Skeletal muscle satellite cell (primary cell): ENCODE measurements around the gene BANF1.
A peak's percentile ranks its signal among the peaks of the same experiment; 100 is the strongest.

Experiments
- H3K27me3 ChIP-seq: 2 replicates; pipeline ENCODE4 v1.7.0; 2013; ENCODE audit warnings: low read length; ENCODE audit not compliant: control insufficient read depth, insufficient read depth
- H3K36me3 ChIP-seq: 2 replicates; pipeline ENCODE4 v1.7.0; 2013; ENCODE audit warnings: mild to moderate bottlenecking, control low read depth, low read length; ENCODE audit not compliant: insufficient read depth
- H3K4me1 ChIP-seq: 2 replicates; pipeline ENCODE4 v1.7.0; 2013; ENCODE audit warnings: low read length; ENCODE audit not compliant: control insufficient read depth, insufficient read depth
- H3K4me2 ChIP-seq: 2 replicates; pipeline ENCODE4 v1.7.0; 2013; ENCODE audit warnings: mild to moderate bottlenecking, low read length
- H3K4me3 ChIP-seq: 2 replicates; pipeline ENCODE4 v1.7.0; 2013; ENCODE audit warnings: low read length
- H3K9ac ChIP-seq: 2 replicates; pipeline ENCODE4 v1.7.0; 2013; ENCODE audit warnings: mild to moderate bottlenecking, low read depth, low read length, moderate library complexity
- H3K9me3 ChIP-seq: replicated peaks from 2 replicates; pipeline ENCODE4 v1.7.0; 2013; ENCODE audit warnings: mild to moderate bottlenecking, control low read depth, low read length

BANF1 gene

GRCh38 chr11:66032957-66033735, 30.8 kb downstream of the BANF1 start:
- H3K9me3 ChIP-seq = no peaks in the 10 kb centered on the region
- no peaks in the 10 kb centered on the region for H3K27me3 ChIP-seq
- H3K4me2 ChIP-seq = no peak overlapping the region
- H3K4me3 ChIP-seq = no peak overlapping the region
- H3K9ac ChIP-seq = no peak overlapping the region
- no peaks in the 10 kb centered on the region for H3K4me1 ChIP-seq
- H3K36me3 ChIP-seq = no peaks in the 10 kb centered on the region

GRCh38 chr11:66035653-66036333, 33.5 kb downstream of the BANF1 start:
- no peaks in the 10 kb centered on the region for H3K4me1 ChIP-seq
- no peaks in the 10 kb centered on the region for H3K36me3 ChIP-seq
- no peak overlapping the region for H3K4me3 ChIP-seq
- H3K9me3 ChIP-seq = no peaks in the 10 kb centered on the region
- no peak overlapping the region for H3K9ac ChIP-seq
- H3K27me3 ChIP-seq = no peaks in the 10 kb centered on the region
- H3K4me2 ChIP-seq = no peak overlapping the region

- Histone ChIP-seq H3K4me1 (no peaks in the 10 kb centered on the region), H3K9me3 (no peaks in the 10 kb centered on the region), H3K4me3 (no peak overlapping the region), H3K9ac (no peak overlapping the region), H3K36me3 (no peaks in the 10 kb centered on the region), H3K27me3 (no peaks in the 10 kb centered on the region), H3K4me2 (no peak overlapping the region)
Observed at GRCh38 chr11:66036334-66036710, 34.0 kb downstream of the BANF1 start.

- Histone ChIP-seq H3K9ac (no peak overlapping the region), H3K36me3 (no peaks in the 10 kb centered on the region), H3K27me3 (no peaks in the 10 kb centered on the region), H3K4me3 (no peak overlapping the region), H3K4me1 (no peaks in the 10 kb centered on the region), H3K9me3 (no peaks in the 10 kb centered on the region), H3K4me2 (no peak overlapping the region)
Observed at GRCh38 chr11:66037327-66037726, 35.0 kb downstream of the BANF1 start.

GRCh38 chr11:66039765-66040164, 37.5 kb downstream of the BANF1 start:
- no peaks in the 10 kb centered on the region for H3K27me3 ChIP-seq
- no peaks in the 10 kb centered on the region for H3K36me3 ChIP-seq
- no peaks in the 10 kb centered on the region for H3K9me3 ChIP-seq
- H3K4me1 ChIP-seq = peaks cover under 1% of the 10 kb centered on the region
- H3K4me3 ChIP-seq = no peak overlapping the region
- no peak overlapping the region for H3K4me2 ChIP-seq
- no peak overlapping the region for H3K9ac ChIP-seq

GRCh38 chr11:66042227-66042995, 40.1 kb downstream of the BANF1 start:
- no peaks in the 10 kb centered on the region for H3K9me3 ChIP-seq
- no peak overlapping the region for H3K9ac ChIP-seq
- no peaks in the 10 kb centered on the region for H3K27me3 ChIP-seq
- H3K4me1 ChIP-seq = peaks cover 4% of the 10 kb centered on the region
- H3K4me2 ChIP-seq = no peak overlapping the region
- no peak overlapping the region for H3K4me3 ChIP-seq
- no peaks in the 10 kb centered on the region for H3K36me3 ChIP-seq

- no peaks in the 10 kb centered on the region for H3K27me3 ChIP-seq
- no peak overlapping the region for H3K4me2 ChIP-seq
- no peak overlapping the region for H3K4me3 ChIP-seq
- H3K4me1 ChIP-seq = peaks cover 9% of the 10 kb centered on the region
- no peak overlapping the region for H3K9ac ChIP-seq
- no peaks in the 10 kb centered on the region for H3K36me3 ChIP-seq
- H3K9me3 ChIP-seq = no peaks in the 10 kb centered on the region
Observed at GRCh38 chr11:66042996-66043906, 40.9 kb downstream of the BANF1 start.

GRCh38 chr11:66044757-66045156, 42.5 kb downstream of the BANF1 start:
- no peak overlapping the region for H3K4me3 ChIP-seq
- peak overlapping the region; percentile 50 for H3K4me2 ChIP-seq
- H3K9ac ChIP-seq = no peak overlapping the region
- H3K9me3 ChIP-seq = no peaks in the 10 kb centered on the region
- H3K4me1 ChIP-seq = peaks cover 9% of the 10 kb centered on the region
- no peaks in the 10 kb centered on the region for H3K36me3 ChIP-seq
- H3K27me3 ChIP-seq = no peaks in the 10 kb centered on the region

- Histone ChIP-seq H3K4me1 (peaks cover 9% of the 10 kb centered on the region), H3K4me3 (no peak overlapping the region), H3K4me2 (peak overlapping the region; percentile 50), H3K27me3 (no peaks in the 10 kb centered on the region), H3K9ac (no peak overlapping the region), H3K9me3 (no peaks in the 10 kb centered on the region), H3K36me3 (no peaks in the 10 kb centered on the region)
Observed at GRCh38 chr11:66045177-66045639, 42.9 kb downstream of the BANF1 start.

GRCh38 chr11:66046901-66047300, 44.6 kb downstream of the BANF1 start:
- H3K9me3 ChIP-seq = no peaks in the 10 kb centered on the region
- no peak overlapping the region for H3K4me3 ChIP-seq
- peaks cover 21% of the 10 kb centered on the region for H3K4me1 ChIP-seq
- H3K9ac ChIP-seq = no peak overlapping the region
- no peaks in the 10 kb centered on the region for H3K27me3 ChIP-seq
- no peaks in the 10 kb centered on the region for H3K36me3 ChIP-seq
- no peak overlapping the region for H3K4me2 ChIP-seq
